Epithelial cell of proximal tubule (primary cell): ENCODE data around the gene SIK3. TPM values are rescaled to one million over a fixed set of nuclear protein-coding genes. Genes with fewer than 3 reads are reported as not detected.
"Not testable (repeated sequence)": the region's sequence is repeated elsewhere in the genome, so short reads cannot be mapped to it uniquely, and the experiment has no call there.

Source experiments
- DNase-seq: peaks from one replicate; pipeline ENCODE4 v3.0.0-alpha.2; 2011; ENCODE audit warnings: low read depth
- H3K4me3 ChIP-seq: 2 replicates; pipeline ENCODE4 v1.5.1; 2011; ENCODE audit warnings: low read depth, mild to moderate bottlenecking, low read length
- CTCF ChIP-seq: conservative IDR thresholded peaks from 2 replicates; pipeline ENCODE4 v1.5.1; 2012; ENCODE audit warnings: low read depth, mild to moderate bottlenecking, low read length
- total RNA-seq: library from RNA; depleted of rRNA; stranded (reverse); fragments of >200 nt; gene quantifications from 2 replicates; pipeline ENCODE4 v1.2.3, GENCODE V29; 2015

The SIK3 gene
- total RNA-seq, 1 donor from 2014 or later: 17.6 TPM

GRCh38 chr11:117026593-117027330, 71.5 kb downstream of the SIK3 start:
- TF ChIP-seq CTCF: no peak
- no peak overlapping the region for H3K4me3 ChIP-seq
- no peak for DNase-seq

- DNase-seq, H3K4me3 ChIP-seq: not testable (repeated sequence)
These were observed 74.5 kb downstream of the SIK3 start for GRCh38 chr11:117023707-117024106.

- no peak overlapping the region for H3K4me3 ChIP-seq
- no peak for DNase-seq
- TF ChIP-seq CTCF: no peak
These were observed 75.0 kb downstream of the SIK3 start for GRCh38 chr11:117023178-117023577.

DNA sequence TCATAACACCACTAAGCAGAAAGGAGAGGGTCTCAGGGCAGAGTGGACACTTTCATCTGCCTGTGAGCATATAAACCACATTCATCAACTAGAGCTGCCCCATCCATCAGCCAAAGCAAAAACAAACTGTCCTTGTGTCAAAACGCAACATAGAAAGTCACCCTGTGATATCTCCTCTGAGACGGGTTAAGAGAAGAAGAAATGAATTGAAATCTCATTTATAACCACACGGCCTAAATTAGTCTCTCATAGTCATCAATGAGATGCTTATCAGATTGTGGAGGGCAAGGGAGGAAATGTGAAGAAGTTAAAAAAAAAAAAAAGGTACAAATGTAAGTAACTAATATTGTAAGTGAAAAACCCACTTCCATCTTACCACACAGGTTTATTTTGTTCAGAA, 75.7 kb downstream of the SIK3 start:
- H3K4me3 ChIP-seq: no peak overlapping the region
- TF ChIP-seq CTCF: no peak
- DNase-seq: no peak

DNA sequence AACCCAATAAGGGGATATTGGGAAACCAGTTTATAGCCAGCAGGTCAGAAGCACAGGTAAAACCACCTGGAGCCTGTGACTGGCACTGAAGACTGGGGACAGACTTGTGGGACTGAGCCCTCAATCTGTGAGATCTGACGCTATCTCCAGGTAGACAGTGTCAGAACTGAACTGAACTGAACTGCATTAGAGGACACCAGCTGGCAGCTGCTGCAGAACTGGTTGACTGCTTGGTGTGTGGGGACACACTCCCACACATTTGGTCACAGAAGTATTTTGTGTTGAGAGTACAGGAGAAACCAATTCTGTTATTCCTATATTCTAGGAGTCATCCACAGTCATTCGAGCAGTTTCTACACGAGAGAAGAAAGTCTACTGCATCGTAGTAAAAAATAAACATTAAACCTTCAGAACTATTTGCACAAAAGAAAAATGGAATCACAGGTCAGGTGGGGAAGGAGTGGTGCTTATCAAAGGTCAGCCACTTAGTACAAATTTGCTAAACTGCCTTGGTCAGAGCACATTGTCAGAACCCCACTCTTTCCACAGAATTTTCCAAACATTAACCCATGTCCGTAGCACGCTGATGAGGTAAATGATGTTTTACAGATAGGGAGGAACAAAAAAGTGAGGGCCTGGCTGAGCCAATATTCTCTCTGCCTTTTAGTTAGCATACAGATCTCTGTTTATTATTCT, 77.2 kb downstream of the SIK3 start:
- no peak for TF ChIP-seq CTCF
- DNase-seq: no peak

DNA sequence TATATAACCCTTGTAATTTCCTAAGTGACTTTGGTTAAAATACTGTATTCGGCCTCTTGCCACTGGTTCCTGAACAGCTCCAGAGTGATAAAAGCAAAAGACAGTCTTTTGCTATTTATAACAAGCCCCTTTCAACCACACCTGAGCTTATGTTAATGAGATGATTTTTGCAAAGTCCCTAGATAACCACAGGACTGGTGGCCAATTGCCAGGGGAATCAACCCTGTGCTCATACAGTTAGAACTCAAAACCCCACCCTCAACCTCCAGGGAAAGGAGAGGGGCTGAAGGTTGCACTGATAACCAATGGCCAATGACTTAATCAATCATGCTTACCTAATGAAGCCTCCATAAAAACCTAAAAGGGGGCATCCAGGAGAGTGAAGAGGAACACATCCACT, 77.9 kb downstream of the SIK3 start:
- TF ChIP-seq CTCF: no peak
- H3K4me3 ChIP-seq: no peak overlapping the region

More for the DNA sequence above, 77.2 kb downstream of the SIK3 start:
- H3K4me3 ChIP-seq: no peak overlapping the region

GRCh38 chr11:117019871-117020270, 78.4 kb downstream of the SIK3 start:
- no peak for TF ChIP-seq CTCF
- no peak overlapping the region for H3K4me3 ChIP-seq
- DNase-seq: no peak

More for the DNA sequence above, 77.9 kb downstream of the SIK3 start:
- no peak for DNase-seq
